ENCODE data around the gene KCNC1. TPM values are rescaled to one million over a fixed set of nuclear protein-coding genes. Genes with fewer than 3 reads are reported as not detected.

The KCNC1 gene
- polyA plus RNA-seq, 1 of the 3 experiments (the other 2 are of a cell fraction): 0.18 TPM

- TF ChIP-seq USF2 (IDR thresholded peaks at IDR 0.05; ENCODE audit: borderline replicate concordance, low read depth, low read length) (no peak), USF1 (IDR thresholded peaks at IDR 0.05; ENCODE audit: borderline replicate concordance, low read depth) (no peak), CHD2 (IDR thresholded peaks at IDR 0.05; ENCODE audit: low read length, partially characterized antibody) (no peak), FOXM1 (IDR thresholded peaks at IDR 0.05; ENCODE audit: low read depth) (no peak), RAD21 (IDR thresholded peaks at IDR 0.05; ENCODE audit: low read length) (no peak), JUND (IDR thresholded peaks at IDR 0.05) (no peak), FOXJ3 (CRISPR knock-in tag; IDR thresholded peaks at IDR 0.05) (no peak), RCOR1 (IDR thresholded peaks at IDR 0.05; ENCODE audit: low read length) (no peak), TAF1 (IDR thresholded peaks at IDR 0.05; ENCODE audit: borderline replicate concordance, low read depth, low read length) (no peak), GABPA (IDR thresholded peaks at IDR 0.05; ENCODE audit: low read depth) (no peak), PBX3 (IDR thresholded peaks at IDR 0.05) (no peak), ELF1 (IDR thresholded peaks at IDR 0.05) (no peak)
Measured at GRCh38 chr11:17700991-17701390, 33.6 kb upstream of the KCNC1 start (continued).

- WGBS (ENCODE audit: low lambda C conversion rate): 27% methylated on average over 5 of the region's 5 CpGs
- Histone ChIP-seq H3K36me3 (replicated peaks in 1 of 2; ENCODE audit: control insufficient read depth in 1 of 2, insufficient read depth in 2 of 2, low read length in 1 of 2) (no peaks in the 10 kb centered on the region), H3K9me2 (no peaks in the 10 kb centered on the region), H3K27me3 (ENCODE audit: insufficient read depth) (no peaks in the 10 kb centered on the region), H3K9ac (no peak overlapping the region), H3K9me3 (no peaks in the 10 kb centered on the region), H3K27ac (ENCODE audit: low read depth in 2 of 2, low read length in 1 of 2) (no peak overlapping the region), H3K4me2 (no peak overlapping the region), H3K4me1 (ENCODE audit: control insufficient read depth in 1 of 2, insufficient read depth in 2 of 2, low read depth in 1 of 2, low read length in 1 of 2) (no peaks in the 10 kb centered on the region), H2AFZ (ENCODE audit: low read depth) (no peak overlapping the region), H3K4me3 (ENCODE audit: low read depth in 2 of 2, low read length in 1 of 2) (no peak overlapping the region), H3K79me2 (ENCODE audit: insufficient read depth) (no peaks in the 10 kb centered on the region), H3F3A (replicated peaks; ENCODE audit: insufficient read depth) (no peaks in the 10 kb centered on the region), H4K20me1 (ENCODE audit: insufficient read depth) (no peaks in the 10 kb centered on the region)
- POLR2A ChIA-PET: no interaction called here
- no peak for DNase-seq
- TF ChIP-seq REST (IDR thresholded peaks at IDR 0.05; ENCODE audit: low read depth, low read length): no peak
- no peak for TF ChIP-seq RFX5 (IDR thresholded peaks at IDR 0.05; ENCODE audit: low read length)
- no peak for TF ChIP-seq GATA2 (CRISPR knock-in tag; IDR thresholded peaks at IDR 0.05)
- no peak for TF ChIP-seq RAD21 (IDR thresholded peaks at IDR 0.05; ENCODE audit: low read length)
- no peak for TF ChIP-seq SIN3A (IDR thresholded peaks at IDR 0.05; ENCODE audit: borderline replicate concordance, low read depth, low read length)
- TF ChIP-seq CTCF (IDR thresholded peaks at IDR 0.05): no peak
- no peak for TF ChIP-seq PBX3 (IDR thresholded peaks at IDR 0.05)
- no peak for TF ChIP-seq RXRA (IDR thresholded peaks at IDR 0.05; ENCODE audit: borderline replicate concordance, low read depth)
- CTCF ChIA-PET: interaction anchor here (0.9 to 3.6 kb wide), 4 partner anchors 20 to 105 kb away, joined by 3 to 14 read pairs (median 4); no protein-coding TSS in a partner anchor
Measured at GRCh38 chr11:17702876-17703275, 31.7 kb upstream of the KCNC1 start.

Data from SK-N-SH (cell line).